CD4-positive, alpha-beta T cell treated with Interleukin-15 for 4 hours (primary cell): ENCODE measurements around the gene SLC16A12.
A peak's percentile ranks its signal among the peaks of the same experiment; 100 is the strongest.
"Not testable (repeated sequence)": the region's sequence is repeated elsewhere in the genome, so short reads cannot be mapped to it uniquely, and the experiment has no call there.

ENCODE experiments used
- DNase-seq: peaks from one replicate; pipeline ENCODE4 v3.0.0-alpha.2; 2020; ENCODE audit warnings: low spot score

SLC16A12 gene

DNA sequence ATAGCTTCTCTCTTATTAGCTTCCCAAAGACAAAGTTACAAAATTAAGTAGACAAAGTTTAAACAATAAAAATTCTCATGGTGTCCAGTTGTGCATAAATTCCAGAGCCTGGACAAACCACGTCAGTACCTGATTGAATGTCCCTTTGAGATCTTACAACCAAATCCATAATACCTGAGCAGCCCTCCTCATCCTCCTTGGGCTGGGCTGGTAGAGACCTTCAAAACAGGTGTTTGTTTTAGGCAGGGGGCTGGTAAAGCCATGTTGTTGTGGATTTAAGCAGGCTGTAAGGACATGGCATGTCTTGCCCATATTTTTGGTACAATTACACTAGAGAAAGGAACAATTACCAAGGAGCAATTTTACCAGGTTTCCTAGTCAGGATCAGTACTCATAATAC lies 118.9 kb downstream of the SLC16A12 start:
- no peak for DNase-seq

DNA sequence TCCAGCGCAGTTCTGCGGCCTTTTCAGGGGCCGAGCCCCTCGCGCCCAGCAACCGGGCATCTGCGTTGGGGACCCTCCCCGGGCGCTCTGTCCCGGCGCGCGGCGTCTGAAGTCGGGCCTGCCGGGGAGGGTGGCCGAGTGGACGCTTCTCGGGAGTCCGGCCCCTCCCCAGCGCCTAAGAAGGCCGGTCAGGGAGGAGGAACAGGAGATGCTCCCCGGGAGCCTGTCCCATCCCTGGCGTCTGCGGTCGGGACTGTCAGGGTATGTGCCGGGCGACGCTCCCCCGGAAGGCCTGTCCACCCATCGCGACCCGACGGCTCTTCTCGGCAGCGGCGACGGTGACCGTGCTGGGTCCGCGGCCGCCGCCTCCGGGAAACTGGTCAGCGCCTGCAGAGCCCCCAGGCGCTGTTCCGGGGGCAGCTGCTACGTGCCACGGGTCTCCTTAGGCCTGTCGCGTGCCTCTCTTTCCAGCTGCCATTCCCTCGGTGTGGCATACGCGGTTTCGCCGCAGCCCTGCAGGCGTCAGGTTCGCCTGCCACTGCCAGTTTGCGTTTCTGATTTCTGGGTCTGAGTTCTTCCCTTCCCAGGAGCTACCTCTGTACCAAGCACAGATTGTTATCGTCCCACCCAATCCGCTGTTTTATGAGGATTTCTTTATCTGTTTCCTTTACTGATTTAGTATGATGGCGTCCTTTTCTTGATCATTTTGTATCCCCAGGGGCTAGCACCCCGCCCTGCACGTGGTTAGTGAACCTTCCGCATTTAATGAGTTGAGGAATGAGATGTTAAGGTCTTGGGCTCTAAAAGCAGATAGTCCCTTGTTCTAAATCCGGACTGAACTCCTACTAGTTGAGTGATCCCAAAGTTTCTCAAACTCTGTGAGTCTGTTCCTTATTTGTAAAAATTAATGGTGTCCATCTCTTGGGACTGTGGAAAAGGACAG lies 120.2 kb downstream of the SLC16A12 start:
- peak; percentile 32 for DNase-seq

DNA sequence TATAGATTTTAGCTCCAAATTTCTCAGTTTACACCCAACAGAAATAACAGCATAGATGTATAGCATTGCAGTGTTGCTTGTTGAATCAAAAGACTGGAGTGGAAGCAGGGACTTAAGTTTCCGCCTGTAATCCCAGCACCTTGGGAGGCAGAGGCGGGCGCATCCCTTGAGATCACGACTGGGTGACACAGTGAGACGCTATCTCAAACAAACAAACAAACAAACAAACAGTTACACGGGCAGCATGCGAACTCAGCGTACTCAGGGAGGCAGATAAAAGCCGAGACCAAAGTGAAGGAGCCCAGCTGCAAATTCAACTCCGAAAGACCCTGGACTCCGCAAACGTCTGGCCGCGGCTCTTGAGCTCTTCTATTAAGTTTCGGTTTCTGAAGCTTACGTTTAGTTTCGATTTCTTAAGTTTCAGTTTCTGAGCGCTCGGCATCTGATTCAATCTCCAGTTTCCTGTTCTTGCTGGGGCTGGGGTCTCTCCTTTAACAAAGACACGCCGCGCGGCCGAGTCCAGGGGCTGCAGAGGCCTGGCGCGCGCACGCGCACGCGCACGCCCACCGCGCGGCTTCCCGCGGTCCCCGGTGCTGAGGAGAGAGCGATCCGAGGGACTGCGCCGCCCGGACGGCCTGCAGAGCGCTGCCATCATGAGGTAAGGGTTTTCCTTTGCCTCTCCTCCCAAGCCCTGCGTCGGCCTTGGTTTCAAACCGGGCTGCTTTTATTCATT lies 121.1 kb downstream of the SLC16A12 start, which contains the start of gene IFIT5:
TSS of gene IFIT5 (plus strand) at position 423 of the 733 bp plus-strand sequence. CDS start at position 654, 231 bp downstream.
- peak; percentile 68 for DNase-seq

DNA sequence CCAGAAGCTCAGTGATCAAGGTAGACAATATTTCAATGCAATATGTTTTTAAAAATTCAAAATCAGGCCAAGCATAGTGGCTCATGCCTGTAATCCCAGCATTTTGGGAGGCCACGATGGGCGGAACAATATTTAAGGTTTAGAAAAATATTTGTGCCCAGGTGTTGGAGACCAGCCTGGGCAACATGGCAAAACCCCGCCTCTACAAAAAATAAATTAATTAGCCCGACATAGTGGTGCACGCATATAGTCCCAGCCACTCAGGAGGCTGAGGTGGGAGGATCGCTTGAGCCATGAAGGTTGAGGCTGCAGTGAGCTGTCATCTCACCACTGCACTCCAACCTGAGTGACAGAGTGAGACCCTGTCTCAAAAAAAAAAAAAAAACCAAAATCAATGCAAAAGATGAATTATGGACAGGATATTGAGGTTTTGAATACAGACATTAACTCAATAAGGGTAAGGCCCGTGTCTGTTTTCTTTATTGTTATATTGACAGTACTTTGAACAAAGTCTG lies 121.9 kb downstream of the SLC16A12 start:
- no peak for DNase-seq

DNA sequence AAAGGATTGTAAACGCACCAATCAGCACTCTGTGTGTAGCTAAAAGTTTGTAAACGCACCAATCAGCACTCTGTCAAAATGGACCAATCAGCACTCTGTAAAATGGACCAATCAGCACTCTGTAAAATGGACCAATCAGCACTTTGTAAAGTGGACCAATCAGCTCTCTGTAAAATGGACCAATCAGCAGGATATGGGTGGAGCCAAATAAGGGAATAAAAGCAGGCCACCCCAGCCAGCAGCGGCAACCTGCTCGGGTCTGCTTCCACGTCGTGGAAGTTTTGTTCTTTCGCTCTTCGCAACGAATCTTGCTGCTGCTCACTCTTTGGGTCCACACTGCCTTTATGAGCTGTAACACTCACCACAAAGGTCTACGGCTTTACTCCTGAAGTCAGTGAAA lies 123.1 kb downstream of the SLC16A12 start:
- peak; percentile 37 for DNase-seq

DNA sequence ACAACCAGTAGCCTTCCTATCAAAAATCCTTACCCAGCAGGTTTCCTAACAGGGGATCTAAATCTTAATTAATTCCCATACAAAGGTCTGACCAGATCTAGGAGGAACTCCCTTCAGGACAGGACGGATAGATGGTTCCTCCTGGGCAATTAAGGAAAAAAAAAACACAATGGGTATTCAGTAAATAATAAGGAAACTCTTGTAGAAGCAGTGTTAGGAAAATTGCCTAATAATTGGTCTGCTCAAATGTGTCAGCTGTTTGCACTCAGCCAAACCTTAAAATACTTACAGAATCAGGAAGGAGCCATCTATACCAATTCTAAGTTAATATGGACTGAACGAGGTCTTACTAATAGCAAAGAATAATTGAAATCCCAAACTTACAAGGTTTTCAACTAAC lies 124.3 kb downstream of the SLC16A12 start:
- not testable (repeated sequence) for DNase-seq

DNA sequence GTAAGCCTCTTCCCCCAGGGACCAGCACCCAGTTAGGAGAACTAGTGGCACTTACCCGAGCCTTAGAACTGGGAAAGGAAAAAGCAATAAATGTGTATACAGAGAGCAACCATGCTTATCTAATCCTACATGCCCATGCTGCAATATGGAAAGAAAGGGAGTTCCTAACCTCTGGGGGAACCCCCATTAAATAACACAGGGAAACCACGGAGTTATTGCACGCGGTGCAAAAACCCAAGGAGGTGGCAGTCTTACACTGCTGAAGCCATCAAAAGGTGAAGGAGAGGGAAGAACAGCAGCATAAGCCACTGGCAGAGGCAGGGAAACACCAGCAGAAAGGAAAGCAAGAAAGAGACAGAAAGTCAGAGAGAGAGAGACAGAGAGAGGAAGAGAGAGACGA lies 124.8 kb downstream of the SLC16A12 start:
- not testable (repeated sequence) for DNase-seq

DNA sequence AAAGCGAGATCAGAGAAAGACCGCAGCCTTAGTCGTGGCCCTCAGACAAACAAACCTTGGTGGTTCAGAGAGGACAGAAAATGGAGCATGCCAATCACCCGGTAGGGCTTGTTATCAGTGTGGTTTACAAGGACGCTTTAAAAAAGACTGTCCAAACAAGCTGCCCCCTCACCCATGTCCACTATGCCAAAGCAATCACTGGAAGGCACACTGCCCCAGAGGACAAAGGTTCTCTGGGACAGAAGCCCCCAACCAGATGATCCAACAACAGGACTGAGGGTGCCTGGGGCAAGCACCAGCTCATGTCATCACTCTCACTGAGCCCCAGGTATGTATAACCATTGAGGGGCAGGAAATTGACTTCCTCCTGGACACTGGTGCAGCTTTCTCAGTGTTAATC lies 126.1 kb downstream of the SLC16A12 start:
- not testable (repeated sequence) for DNase-seq

DNA sequence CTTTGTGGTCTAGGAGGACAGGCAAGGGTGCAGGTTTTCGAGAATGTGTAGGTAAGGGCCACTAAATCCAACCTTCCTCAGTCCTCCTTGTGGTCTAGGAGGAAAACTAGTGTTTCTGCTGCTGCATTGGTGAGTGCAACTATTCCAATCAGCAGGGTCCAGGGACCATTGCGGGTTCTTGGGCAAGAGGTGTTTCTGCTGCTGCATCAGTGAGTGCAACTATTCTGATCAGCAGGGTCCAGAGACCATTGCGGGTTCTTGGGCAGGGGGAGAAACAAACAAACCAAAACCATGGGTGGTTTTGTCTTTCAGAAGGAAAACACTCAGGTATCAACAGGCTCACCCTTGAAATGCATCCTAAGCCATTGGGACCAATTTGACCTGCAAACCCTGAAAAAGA lies 127.6 kb downstream of the SLC16A12 start:
- not testable (repeated sequence) for DNase-seq

DNA sequence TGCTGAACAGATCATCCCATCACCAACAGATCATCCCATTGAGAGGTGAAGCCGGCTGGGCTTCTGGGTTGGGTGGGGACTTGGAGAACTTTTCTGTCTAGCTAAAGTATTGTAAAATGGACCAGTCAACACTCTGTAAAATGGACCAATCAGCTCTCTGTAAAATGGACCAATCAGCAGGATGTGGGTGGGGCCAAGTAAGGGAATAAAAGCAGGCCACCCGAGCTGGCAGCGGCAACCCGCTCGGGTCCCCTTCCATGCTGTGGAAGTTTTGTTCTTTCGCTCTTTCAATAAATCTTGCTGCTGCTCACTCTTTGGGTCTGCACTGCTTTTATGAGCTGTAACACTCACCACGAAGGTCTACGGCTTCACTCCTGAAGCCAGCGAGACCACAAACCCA lies 129.2 kb downstream of the SLC16A12 start:
- DNase-seq = not testable (repeated sequence)

DNA sequence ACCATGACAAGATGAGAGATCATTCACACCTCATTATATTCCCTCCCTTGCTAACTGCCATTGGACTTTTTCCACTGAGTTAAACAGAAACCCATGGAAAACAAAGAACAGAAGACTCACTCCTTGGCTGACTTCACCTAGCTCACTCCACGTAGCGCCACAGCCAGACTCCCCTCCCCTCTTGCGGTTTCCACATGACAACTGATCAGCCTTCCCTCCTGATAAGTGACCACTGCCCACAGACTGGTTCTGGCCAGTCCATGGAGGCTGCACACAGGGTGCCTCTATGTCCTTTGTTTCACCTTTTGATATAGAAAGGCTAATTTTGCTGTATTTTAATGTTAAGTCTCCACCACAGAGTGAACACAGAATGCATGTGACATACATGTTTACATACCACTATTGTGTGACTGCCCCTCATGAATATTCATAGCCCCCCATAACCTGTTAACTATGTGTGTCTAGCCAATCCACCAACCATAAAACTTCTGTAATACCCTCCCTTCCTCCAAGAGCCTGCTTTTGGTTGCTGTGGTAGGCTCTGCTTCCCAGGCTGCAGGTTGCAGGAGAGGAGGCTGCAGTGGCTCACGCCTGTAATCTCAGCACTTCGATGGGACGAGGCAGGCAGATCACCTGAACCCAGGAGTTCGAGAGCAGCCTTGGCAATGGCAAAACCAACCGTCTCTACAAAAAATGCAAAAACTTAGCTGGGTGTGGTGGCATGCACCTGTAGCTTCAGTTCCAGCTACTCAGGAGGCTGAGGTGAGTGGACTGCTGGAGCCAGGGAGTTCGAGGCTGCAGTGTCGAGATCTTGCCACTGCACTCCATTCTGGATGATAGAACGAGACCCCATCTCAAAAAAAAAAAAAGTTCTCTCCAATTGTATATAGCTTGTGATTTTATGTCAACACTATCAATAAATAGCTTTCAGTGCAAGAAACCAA lies 131.0 kb downstream of the SLC16A12 start:
- no peak for DNase-seq

DNA sequence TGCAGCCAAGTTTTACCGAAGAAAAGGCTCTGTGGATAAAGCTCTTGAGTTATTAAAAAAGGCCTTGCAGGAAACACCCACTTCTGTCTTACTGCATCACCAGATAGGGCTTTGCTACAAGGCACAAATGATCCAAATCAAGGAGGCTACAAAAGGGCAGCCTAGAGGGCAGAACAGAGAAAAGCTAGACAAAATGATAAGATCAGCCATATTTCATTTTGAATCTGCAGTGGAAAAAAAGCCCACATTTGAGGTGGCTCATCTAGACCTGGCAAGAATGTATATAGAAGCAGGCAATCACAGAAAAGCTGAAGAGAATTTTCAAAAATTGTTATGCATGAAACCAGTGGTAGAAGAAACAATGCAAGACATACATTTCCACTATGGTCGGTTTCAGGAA lies 132.4 kb downstream of the SLC16A12 start:
- DNase-seq = no peak

DNA sequence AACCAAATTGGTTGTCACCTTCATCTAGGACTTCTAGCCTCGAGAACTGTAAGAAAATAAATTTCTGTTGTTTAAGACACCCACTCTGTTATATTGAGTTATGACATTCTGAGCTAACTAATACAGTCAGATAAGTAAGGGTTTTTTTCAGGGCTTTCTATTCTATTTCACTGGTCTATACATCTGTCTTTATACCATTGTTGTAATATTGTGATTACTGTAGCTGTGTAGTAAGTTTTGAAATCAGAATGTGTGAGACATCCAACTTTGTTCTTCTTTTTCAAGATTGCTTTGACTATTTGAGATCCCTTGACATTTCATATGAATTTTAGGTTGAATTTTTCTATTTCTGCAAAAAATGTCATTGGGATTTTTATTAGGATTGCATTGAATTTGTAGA lies 135.4 kb downstream of the SLC16A12 start:
- no peak for DNase-seq

DNA sequence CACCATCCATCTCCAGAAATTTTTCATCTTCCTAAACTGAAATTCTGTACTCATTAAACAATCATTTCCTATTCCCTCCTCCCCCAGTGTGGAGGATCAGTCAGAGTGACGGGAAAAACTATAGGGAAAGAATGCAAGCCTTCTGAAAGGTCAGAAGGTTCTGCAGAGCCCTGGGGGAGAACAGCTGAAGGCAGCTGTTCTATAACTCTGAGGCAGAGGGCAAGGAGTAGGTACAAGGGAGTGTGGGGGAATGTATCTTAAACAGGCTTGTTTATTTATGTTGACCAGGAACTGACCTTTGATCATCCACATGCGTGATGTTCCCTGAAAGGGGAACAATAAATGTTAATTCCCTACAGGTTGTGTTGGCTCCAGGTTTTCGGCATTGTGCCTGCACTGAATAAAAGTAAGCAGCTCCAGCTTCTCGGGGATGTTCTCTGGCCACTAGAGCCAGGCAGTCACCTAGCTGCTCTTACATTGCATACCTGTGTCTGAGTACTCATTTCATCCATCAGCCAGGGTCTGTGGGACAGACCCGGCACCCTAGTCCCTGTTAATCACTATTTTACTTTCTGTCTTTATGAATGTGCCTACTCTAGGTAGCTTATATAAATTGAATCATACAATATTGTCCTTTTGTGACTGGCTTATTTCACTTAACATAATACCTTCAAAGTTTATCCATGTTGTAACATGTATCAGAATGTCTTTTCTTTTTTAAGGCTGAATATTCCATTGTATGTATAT lies 137.2 kb downstream of the SLC16A12 start:
- no peak for DNase-seq

DNA sequence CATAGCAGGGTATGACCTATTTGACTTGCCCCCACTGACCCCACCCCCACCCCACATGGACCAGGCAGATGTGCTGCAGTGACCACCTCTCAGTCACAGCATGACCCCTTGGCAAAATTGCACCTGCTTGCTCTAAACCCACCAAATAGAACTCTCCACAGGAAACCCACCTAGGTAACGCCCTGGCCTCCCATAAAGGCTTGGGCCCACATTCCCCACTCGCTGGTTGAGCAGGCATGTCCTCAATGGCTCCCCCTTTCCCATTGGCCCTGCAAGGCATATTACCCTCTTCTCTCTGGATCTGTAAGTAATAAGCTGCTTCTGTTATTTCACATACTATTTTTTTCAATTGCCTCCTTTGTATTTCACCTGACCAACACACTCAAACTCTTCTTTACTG lies 140.3 kb downstream of the SLC16A12 start:
- no peak for DNase-seq

DNA sequence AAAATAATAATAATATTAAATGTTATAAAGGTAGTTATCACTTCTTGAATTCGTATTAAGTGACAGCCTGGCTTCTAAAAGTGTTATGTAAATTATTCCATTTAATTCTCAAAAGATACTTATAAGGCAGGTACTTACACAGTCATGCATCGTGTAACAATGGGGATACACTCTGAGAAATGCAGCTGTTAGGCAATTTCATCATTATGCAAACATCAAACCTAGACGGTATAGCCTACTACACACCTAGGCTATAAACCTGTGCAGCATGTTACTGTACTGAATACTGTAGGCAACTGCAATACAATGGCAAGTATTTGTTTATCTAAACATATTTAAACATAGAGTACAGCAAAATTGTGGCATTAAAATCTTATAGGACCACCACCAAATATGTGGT lies 141.5 kb downstream of the SLC16A12 start:
- no peak for DNase-seq

DNA sequence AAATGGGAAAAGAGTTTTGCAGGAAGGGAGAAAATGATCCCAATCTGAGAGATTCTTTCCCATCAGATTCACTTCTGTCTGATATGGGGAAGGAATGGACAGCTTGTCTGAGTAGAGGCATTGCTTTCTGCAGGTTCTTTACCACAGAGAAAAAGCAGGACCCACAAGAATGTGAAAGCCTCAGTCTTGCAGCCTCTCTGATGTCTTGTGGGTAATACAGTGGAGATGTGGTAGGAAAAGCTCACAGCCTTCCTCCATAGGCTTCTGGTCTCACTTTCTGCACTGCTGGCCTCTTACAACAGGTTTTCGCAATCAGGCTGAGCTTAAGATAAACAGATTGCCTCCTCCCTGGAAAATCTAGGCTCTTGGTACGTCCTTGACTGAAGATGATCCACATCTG lies 142.4 kb downstream of the SLC16A12 start:
- no peak for DNase-seq

DNA sequence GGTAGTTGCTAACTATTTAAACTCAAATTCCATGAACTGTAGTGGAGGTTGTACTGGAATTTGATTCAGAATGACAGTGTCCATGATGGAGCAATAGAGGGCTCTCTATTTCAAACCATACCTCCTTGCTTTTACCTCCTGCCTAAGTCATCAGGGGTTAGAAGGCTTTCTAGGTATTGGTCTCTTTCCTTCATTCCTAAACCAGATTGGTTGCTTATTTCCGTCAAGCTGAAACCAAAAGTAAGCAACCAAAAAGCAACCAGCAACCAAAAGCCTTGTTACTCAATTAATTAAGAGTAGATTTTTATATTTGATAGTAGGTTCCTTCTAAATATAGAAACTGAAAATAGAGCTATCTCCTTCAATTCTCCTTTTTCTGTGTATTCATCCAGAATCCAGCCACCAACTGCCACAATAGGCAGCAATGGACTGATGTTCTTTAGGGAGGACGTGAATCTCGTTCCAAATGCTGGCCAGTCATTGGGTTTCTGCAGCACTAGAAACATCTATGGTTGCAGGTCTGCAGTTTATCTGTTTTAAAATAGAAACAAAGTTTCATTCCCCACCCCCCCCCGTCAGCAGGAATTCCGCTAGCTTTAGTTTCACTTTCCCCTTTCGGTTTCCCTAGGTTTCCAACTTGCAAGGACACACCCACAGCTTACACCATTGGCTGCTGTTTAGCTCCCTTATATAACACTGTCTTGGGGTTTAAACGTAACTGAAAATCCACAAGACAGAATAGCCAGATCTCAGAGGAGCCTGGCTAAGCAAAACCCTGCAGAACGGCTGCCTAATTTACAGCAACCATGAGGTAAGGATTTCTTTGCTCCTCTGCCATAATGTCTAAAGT lies 143.3 kb downstream of the SLC16A12 start, which contains the start of gene IFIT1:
TSS of gene IFIT1 (plus strand) at position 717 of the 850 bp plus-strand sequence. CDS start at position 807, 90 bp downstream.
- DNase-seq = peak; percentile 76

DNA sequence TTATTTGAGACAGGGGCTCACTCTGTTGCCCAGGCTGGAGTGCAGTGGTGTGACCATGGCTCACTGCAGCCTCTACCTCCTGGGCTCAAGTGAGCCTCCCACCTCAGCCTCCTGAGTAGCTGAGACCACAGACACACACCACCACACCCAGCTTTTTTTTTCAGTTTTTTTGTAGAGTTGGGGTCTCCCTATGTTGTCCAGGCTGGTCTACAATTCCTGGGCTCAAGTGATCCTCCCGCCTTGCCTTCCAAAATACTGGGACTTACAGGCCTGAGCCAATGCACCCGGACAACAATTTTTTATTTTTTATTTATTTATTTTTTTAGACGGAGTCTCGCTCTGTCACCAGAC lies 144.2 kb downstream of the SLC16A12 start:
- DNase-seq = not testable (repeated sequence)
